Nephron (organoid): ENCODE results near the gene MAPKAP1.

Experiments used
- H3K27ac Mint-ChIP-seq, 3 experiments: 2 replicates each; pipeline ENCODE4 v1.8.0; 2020; ENCODE audit warnings: mixed read lengths in 3 of 3, mild to moderate bottlenecking in 2 of 3, moderate library complexity in 1 of 3
- H3K27me3 Mint-ChIP-seq: 2 replicates; pipeline ENCODE4 v1.8.0; 2021; ENCODE audit warnings: low read depth, mild to moderate bottlenecking, moderate library complexity, mixed read lengths
- H3K36me3 Mint-ChIP-seq: 2 replicates; pipeline ENCODE4 v1.8.0; 2020; ENCODE audit warnings: low read depth, mixed read lengths
- H3K4me1 Mint-ChIP-seq: 2 replicates; pipeline ENCODE4 v1.8.0; 2020; ENCODE audit warnings: mixed read lengths
- H3K4me3 Mint-ChIP-seq, 3 experiments: 2 replicates each; pipeline ENCODE4 v1.8.0; 2020; ENCODE audit warnings: mild to moderate bottlenecking in 3 of 3, mixed read lengths in 3 of 3, moderate library complexity in 2 of 3
- H3K9me3 Mint-ChIP-seq: 2 replicates; pipeline ENCODE4 v1.8.0; 2020; ENCODE audit warnings: mixed read lengths
- CTCF ChIP-seq, 3 experiments: fragments of 200-600 bp; sonication (generic); IDR thresholded peaks; one replicate each; pipeline ENCODE4 v1.5.0; 2021; ENCODE audit warnings: antibody characterized with exemption in 3 of 3; ENCODE audit not compliant: unreplicated experiment in 3 of 3

The MAPKAP1 gene

GRCh38 chr9:125593581-125594222, 113.3 kb downstream of the MAPKAP1 start:
- Mint-ChIP-seq H3K4me3 (no peak overlapping the region), H3K36me3 (peaks cover 12% of the 10 kb centered on the region), H3K4me1 (peaks cover 8% of the 10 kb centered on the region), H3K27ac (no peak overlapping the region), H3K9me3 (no peaks in the 10 kb centered on the region), H3K27me3 (no peaks in the 10 kb centered on the region)
- no peak for TF ChIP-seq CTCF (IDR thresholded peaks at IDR 0.05; ENCODE audit: unreplicated experiment in 3 of 3)

GRCh38 chr9:125591888-125592287, 115.1 kb downstream of the MAPKAP1 start:
- H3K4me1 Mint-ChIP-seq, result peaks cover 10% of the 10 kb centered on the region
- H3K36me3 Mint-ChIP-seq, result peaks cover 9% of the 10 kb centered on the region
- no peak overlapping the region for H3K27ac Mint-ChIP-seq
- H3K4me3 Mint-ChIP-seq, result no peak overlapping the region
- no peaks in the 10 kb centered on the region for H3K9me3 Mint-ChIP-seq
- H3K27me3 Mint-ChIP-seq, result no peaks in the 10 kb centered on the region
- TF ChIP-seq CTCF (IDR thresholded peaks at IDR 0.05; ENCODE audit: unreplicated experiment in 3 of 3), result no peak

- TF ChIP-seq CTCF (IDR thresholded peaks at IDR 0.05; ENCODE audit: unreplicated experiment in 3 of 3), result no peak
- H3K4me3 Mint-ChIP-seq, result no peak overlapping the region
- H3K27ac Mint-ChIP-seq, result no peak overlapping the region
- H3K9me3 Mint-ChIP-seq, result no peaks in the 10 kb centered on the region
- H3K4me1 Mint-ChIP-seq, result peaks cover 16% of the 10 kb centered on the region
- H3K36me3 Mint-ChIP-seq, result peaks cover 12% of the 10 kb centered on the region
- no peaks in the 10 kb centered on the region for H3K27me3 Mint-ChIP-seq
Measured at GRCh38 chr9:125591245-125591644, 115.8 kb downstream of the MAPKAP1 start.

GRCh38 chr9:125589287-125589686, 117.7 kb downstream of the MAPKAP1 start:
- no peaks in the 10 kb centered on the region for H3K27me3 Mint-ChIP-seq
- peaks cover 12% of the 10 kb centered on the region for H3K36me3 Mint-ChIP-seq
- H3K4me1 Mint-ChIP-seq, result peaks cover 21% of the 10 kb centered on the region
- no peak overlapping the region for H3K27ac Mint-ChIP-seq
- H3K9me3 Mint-ChIP-seq, result no peaks in the 10 kb centered on the region
- H3K4me3 Mint-ChIP-seq, result no peak overlapping the region
- TF ChIP-seq CTCF (IDR thresholded peaks at IDR 0.05; ENCODE audit: unreplicated experiment in 3 of 3), result no peak

GRCh38 chr9:125587819-125588460, 119.1 kb downstream of the MAPKAP1 start:
- no peaks in the 10 kb centered on the region for H3K27me3 Mint-ChIP-seq
- no peak for TF ChIP-seq CTCF (IDR thresholded peaks at IDR 0.05; ENCODE audit: unreplicated experiment in 3 of 3)
- H3K36me3 Mint-ChIP-seq, result peaks cover 16% of the 10 kb centered on the region
- no peak overlapping the region for H3K27ac Mint-ChIP-seq
- H3K4me1 Mint-ChIP-seq, result peaks cover 21% of the 10 kb centered on the region
- H3K9me3 Mint-ChIP-seq, result no peaks in the 10 kb centered on the region
- no peak overlapping the region for H3K4me3 Mint-ChIP-seq

- peaks cover 2% of the 10 kb centered on the region for H3K9me3 Mint-ChIP-seq
- H3K36me3 Mint-ChIP-seq, result peaks cover 30% of the 10 kb centered on the region
- H3K4me3 Mint-ChIP-seq, result no peak overlapping the region
- no peak for TF ChIP-seq CTCF (IDR thresholded peaks at IDR 0.05; ENCODE audit: unreplicated experiment in 3 of 3)
- H3K27ac Mint-ChIP-seq, result peak overlapping the region in 1 of 3 experiments; percentile 42
- H3K4me1 Mint-ChIP-seq, result peaks cover 21% of the 10 kb centered on the region
- H3K27me3 Mint-ChIP-seq, result no peaks in the 10 kb centered on the region
Measured at GRCh38 chr9:125586172-125586511, 120.9 kb downstream of the MAPKAP1 start.
